Mucosa of gallbladder (tissue), 1 donor: ENCODE measurements around the gene CTSW. TPM values are rescaled to one million over a fixed set of nuclear protein-coding genes. Genes with fewer than 3 reads are reported as not detected.

ENCODE experiments used
- DNase-seq: peaks from one replicate; pipeline ENCODE4 v3.0.0-alpha.2; 2020; ENCODE audit warnings: low spot score
- total RNA-seq: library from RNA; stranded (reverse); gene quantifications from one replicate; pipeline ENCODE4 v1.2.1, GENCODE V29; 2021
- donor health status: DM: no; HTN: no; CAD: no.

Gene CTSW
- total RNA-seq, 1 donor from 2014 or later = 2.7 TPM

GRCh38 chr11:65927904-65928397 is 48.3 kb downstream of the CTSW start:
- DNase-seq = peak; percentile 32

GRCh38 chr11:65928667-65929066 is 49.0 kb downstream of the CTSW start:
- DNase-seq = no peak

GRCh38 chr11:65931773-65932557 is 52.3 kb downstream of the CTSW start:
- DNase-seq = no peak

GRCh38 chr11:65932558-65932919 is 52.9 kb downstream of the CTSW start:
- DNase-seq = no peak

Other genes starting within 250 kb of the CTSW start
- gene SIPA1, start 241.7 kb upstream of the CTSW start, total RNA-seq = 74.7 TPM
- gene RELA, start 216.9 kb upstream of the CTSW start, total RNA-seq = 84.2 TPM
- gene KAT5, start 167.6 kb upstream of the CTSW start, total RNA-seq = 74.7 TPM
- 99.2 TPM for gene RNASEH2C, start 159.0 kb upstream of the CTSW start, total RNA-seq
- 22.2 TPM for gene AP5B1, start 98.9 kb upstream of the CTSW start, total RNA-seq
- 3.5 TPM for gene OVOL1, start 92.8 kb upstream of the CTSW start, total RNA-seq
- gene SNX32, start 45.9 kb upstream of the CTSW start, total RNA-seq = 1.4 TPM
- gene CFL1, start 21.7 kb upstream of the CTSW start, total RNA-seq = 692 TPM
- gene MUS81, start 19.4 kb upstream of the CTSW start, total RNA-seq = 63.1 TPM
- gene EFEMP2, start 7.0 kb upstream of the CTSW start, total RNA-seq = 86.5 TPM
- 55.1 TPM for gene FIBP, start 8.6 kb downstream of the CTSW start, total RNA-seq
- gene CCDC85B, start 10.8 kb downstream of the CTSW start, total RNA-seq = 28.3 TPM
- gene FOSL1, start 20.6 kb downstream of the CTSW start, total RNA-seq = 1.2 TPM
- gene C11orf68, start 39.2 kb downstream of the CTSW start, total RNA-seq = 44.8 TPM
- 90.1 TPM for gene DRAP1, start 39.6 kb downstream of the CTSW start, total RNA-seq
- not detected for gene TSGA10IP, start 65.6 kb downstream of the CTSW start, total RNA-seq
- 41.0 TPM for gene SART1, start 81.9 kb downstream of the CTSW start, total RNA-seq
- gene EIF1AD, start 122.3 kb downstream of the CTSW start, total RNA-seq = 29.2 TPM
- gene BANF1, start 122.7 kb downstream of the CTSW start, total RNA-seq = 165 TPM
- gene CST6, start 132.2 kb downstream of the CTSW start, total RNA-seq = 1.0 TPM
- 0.92 TPM for gene CATSPER1, start 146.6 kb downstream of the CTSW start, total RNA-seq
- gene GAL3ST3, start 169.3 kb downstream of the CTSW start, total RNA-seq = 0.78 TPM
- 161 TPM for gene SF3B2, start 172.5 kb downstream of the CTSW start, total RNA-seq
- 68.0 TPM for gene PACS1, start 190.4 kb downstream of the CTSW start, total RNA-seq